ENCODE data around the gene FBXO31.

FBXO31 gene

GRCh38 chr16:87305505-87306391 is 77.8 kb downstream of the FBXO31 start:
- DNase-seq, result peak; percentile 79

DNA sequence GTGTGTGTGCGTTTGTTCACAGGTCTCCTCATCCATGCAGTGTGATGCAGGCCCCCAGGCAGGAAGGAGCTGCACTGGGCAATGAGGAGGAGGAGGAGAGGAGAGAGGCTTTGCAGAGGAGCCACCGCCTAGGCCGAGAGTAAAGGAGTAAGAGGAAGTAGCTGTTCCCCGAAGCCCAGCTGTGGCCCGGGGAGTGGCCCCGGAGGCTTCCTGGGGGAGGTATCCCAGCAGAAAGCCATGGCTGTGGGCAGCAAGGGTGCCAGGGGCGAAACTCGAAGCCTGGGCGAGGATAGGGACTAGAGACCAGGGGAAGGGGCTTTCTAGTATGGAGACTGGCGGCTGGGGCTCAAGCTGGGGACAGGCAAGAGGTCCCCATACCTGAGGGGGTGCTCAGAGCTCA is 78.6 kb downstream of the FBXO31 start:
- DNase-seq, result no peak

GRCh38 chr16:87303962-87304521 is 79.5 kb downstream of the FBXO31 start:
- no peak for DNase-seq

DNA sequence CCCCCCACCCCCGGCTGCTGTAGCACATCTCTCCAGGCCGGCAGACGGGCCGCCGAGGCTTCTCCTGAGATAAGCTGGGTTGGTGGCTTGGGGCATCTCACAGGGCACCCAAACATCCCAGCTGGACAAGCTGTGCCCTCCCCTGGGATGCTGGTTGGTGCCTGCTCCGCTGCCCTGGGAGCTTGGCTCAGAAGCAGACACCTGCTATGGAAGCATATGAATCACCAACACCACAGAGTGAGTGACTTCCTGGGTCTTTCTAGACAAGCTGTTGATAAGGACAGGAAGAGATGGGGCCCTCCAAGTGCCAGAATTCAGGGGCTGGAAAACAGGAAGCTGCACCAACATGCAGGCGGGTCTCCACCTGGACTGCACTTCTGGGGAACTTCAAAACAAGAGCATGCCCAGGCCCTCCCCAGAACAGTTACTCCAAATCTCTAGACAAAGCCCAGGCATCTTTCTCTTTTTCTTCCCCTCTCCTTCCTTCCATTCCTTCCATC is 80.1 kb downstream of the FBXO31 start:
- peak; percentile 23 for DNase-seq

GRCh38 chr16:87298857-87299465 is 84.6 kb downstream of the FBXO31 start:
- no peak for DNase-seq

- peak; percentile 25 for DNase-seq
Observed at GRCh38 chr16:87297918-87298631, 85.5 kb downstream of the FBXO31 start.

DNA sequence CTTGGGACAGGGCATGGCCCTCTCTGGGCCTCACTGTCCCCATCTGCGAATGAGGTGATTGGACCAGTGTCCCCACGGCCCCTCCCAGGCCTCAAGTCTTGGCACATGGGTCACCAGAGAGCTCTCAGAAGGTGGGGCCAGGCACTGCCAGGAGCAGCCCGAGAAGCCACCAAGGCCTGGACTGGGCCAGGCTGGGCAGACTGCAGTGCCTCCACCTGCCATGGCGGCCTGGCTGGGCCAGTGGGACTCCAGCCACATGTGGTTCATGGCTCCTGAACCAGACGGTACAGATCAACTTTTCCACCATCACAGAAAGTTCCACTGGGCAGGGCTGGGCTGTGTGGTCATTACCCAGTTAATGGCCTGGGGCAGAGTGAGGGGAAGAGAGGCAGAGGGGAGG is 86.2 kb downstream of the FBXO31 start:
- DNase-seq, result no peak

DNA sequence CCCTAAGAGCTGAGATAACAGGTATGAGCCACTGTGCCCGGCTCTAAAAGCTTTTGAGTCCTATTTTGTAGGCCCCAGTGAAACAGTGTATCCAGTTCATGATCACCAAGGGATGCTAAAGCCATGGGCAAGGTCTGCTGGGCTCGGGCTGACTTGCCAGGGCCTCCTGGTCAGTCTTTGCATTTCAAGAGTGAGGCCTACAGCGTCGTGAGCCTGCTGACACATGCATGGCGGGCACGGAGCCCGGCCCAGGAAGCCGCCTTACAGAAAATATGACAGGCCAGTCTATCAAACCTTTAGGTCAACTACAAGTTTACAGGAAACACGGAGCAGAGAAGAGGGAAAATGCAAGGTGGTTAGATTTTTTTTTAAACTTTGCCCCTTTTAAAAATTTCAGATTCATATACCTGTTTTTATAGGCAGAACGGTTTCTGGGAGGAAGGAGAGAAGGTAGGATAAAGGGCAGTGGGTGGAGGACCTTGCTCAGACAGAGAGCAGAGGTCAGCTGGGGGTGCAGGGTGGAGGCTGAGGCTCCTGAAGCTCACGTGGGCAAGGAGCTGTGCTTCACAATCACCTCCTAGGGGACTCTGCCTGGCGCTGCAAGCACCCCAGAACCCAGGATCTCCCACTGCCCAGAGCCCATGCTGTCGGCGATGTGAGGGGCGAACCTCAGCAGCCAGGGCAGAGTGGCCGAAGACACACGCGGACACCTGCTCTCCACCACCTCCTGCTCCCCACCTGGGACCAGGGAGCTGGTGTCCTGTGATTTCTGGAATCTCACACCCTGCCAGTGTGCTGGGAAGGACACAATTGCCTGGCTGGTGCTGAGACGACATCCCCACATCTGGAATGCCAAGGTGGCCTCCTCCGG is 87.7 kb downstream of the FBXO31 start:
- DNase-seq, result no peak

DNA sequence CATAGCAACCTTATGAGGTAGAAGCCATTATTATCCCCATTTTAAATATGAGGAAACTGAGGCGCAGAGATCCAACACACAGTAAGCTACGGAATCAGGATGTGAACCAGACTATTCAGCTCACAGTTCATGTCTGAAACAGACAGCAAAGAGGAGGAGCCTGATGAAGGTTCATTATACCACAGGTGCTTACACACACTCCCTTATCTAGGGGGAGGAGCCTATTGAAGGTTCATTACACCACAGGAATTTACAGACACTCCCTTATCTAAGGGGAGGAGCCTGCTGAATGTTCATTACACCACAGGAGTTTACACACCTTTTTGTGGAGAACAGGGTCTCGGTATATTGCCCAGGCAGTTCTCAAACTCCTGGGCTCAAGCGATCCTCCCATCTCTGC is 88.3 kb downstream of the FBXO31 start:
- peak; percentile 8 for DNase-seq

DNA sequence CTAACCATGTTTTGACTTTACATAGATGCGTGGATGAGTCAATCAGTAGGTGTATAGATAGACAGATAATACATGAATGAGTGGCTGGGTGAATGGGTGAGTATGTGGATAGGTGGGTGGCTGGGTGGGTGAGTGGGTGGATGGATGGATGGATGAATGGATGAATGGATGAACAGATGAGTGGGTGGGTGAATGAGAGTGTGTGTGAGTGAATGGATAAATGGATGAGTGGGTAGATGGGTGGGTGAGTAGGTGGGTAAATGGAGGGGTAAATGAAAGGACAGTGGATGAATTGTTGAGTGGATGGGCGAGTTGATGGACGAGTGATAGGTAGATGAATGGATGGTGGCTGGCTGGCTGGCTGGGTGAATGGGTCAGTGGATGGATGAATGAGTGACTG is 89.6 kb downstream of the FBXO31 start:
- no peak for DNase-seq

DNA sequence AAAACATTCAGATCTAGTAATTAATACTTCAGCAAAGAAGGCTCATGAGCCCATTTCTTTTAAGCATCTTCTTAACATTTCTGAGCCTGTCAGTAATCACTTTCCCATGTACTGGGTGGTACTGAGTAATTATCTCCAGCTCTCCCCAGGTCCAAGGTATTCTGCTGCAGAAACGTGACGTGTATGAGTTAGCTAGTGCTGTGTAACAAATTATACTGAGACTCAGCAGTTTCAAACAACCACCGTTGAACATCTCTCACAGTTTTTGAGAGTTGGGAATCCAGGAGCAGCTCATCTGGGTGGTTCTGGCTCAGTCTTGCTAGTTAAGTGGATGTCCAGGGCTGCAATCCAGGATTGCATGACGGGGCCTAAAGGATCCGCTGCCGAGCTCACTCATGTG is 91.6 kb downstream of the FBXO31 start:
- DNase-seq, result no peak

GRCh38 chr16:87288753-87289362 is 94.7 kb downstream of the FBXO31 start:
- DNase-seq, result peak; percentile 57

- no peak for DNase-seq
Observed at GRCh38 chr16:87286839-87287626, 96.5 kb downstream of the FBXO31 start.

DNA sequence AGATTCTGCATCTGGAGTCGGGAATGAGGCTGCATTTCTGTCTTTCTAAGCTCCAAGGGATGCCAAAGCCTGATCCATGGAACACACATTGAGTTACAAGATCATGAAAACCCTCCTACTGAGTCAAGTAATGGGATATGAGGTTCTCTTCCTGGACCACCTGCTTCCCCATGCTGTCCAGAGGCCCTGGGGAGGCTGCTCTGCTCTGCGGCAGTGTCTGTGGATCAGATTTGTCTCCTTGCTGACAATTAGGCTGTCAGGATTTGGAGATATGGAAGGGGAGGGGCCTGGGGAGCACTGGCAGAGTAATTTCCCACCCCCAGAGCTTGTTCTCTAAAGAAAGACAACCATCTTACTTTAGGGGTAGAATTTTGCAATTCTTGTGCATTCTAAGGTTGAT is 99.4 kb downstream of the FBXO31 start:
- DNase-seq, result no peak

GRCh38 chr16:87279094-87279658 is 104.4 kb downstream of the FBXO31 start:
- DNase-seq, result no peak

DNA sequence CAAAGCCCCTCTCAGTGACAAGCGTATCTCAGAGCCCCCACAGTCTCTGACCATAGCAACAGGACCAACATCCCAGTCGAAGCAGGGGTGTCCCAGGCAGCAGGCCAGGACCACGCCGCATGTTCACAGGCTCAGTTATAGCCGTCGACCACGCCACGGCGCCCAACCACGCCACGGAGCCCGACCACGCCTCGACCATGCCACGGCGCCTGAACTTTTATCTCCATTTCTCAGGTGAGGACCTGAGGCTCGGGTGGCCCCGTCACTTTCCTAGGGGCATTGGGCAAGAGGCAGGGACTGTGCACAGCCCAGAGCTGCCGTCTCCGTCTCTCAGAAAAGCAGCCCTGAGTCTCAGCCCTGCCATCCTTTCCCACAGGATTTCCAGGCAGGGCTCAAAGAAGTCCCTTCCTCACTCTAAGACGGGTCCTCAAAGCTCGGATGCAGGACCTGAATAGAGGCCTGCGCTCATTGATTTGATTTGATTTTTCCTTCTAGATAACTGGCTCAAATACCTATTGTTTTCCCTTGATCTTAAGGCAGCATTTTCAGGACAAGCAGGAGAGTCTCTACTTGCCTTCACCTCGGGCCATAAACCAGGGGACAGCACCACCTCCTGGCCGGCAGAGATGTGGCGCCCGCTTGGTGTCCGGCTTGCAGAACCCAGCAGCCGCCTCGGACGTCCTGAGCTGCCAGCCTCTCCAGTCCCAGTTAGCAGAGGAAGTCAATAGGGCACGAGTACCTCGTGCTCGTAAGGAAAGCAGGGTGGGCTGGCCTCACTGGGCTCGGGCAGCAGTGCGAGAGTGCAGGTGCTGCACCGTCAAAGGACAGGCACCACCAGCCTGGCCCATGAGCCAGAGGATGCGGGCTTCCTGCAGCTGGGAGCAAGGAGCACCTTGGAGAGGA is 105.1 kb downstream of the FBXO31 start:
- peak; percentile 66 for DNase-seq

Data from EL (cell line).